Skeletal muscle satellite cell (primary cell): ENCODE results near the gene RASGRP3.

Experiments used
- H3K27me3 ChIP-seq: 2 replicates; pipeline ENCODE4 v1.7.0; 2013; ENCODE audit warnings: low read length; ENCODE audit not compliant: control insufficient read depth, insufficient read depth
- H3K36me3 ChIP-seq: 2 replicates; pipeline ENCODE4 v1.7.0; 2013; ENCODE audit warnings: mild to moderate bottlenecking, control low read depth, low read length; ENCODE audit not compliant: insufficient read depth
- H3K4me1 ChIP-seq: 2 replicates; pipeline ENCODE4 v1.7.0; 2013; ENCODE audit warnings: low read length; ENCODE audit not compliant: control insufficient read depth, insufficient read depth
- H3K4me2 ChIP-seq: 2 replicates; pipeline ENCODE4 v1.7.0; 2013; ENCODE audit warnings: mild to moderate bottlenecking, low read length
- H3K4me3 ChIP-seq: 2 replicates; pipeline ENCODE4 v1.7.0; 2013; ENCODE audit warnings: low read length
- H3K9ac ChIP-seq: 2 replicates; pipeline ENCODE4 v1.7.0; 2013; ENCODE audit warnings: mild to moderate bottlenecking, low read depth, low read length, moderate library complexity
- H3K9me3 ChIP-seq: replicated peaks from 2 replicates; pipeline ENCODE4 v1.7.0; 2013; ENCODE audit warnings: mild to moderate bottlenecking, control low read depth, low read length

RASGRP3 gene

GRCh38 chr2:33513480-33513879, 37.0 kb downstream of the RASGRP3 start:
- H3K9me3 ChIP-seq, result no peaks in the 10 kb centered on the region
- H3K4me3 ChIP-seq, result no peak overlapping the region
- H3K36me3 ChIP-seq, result no peaks in the 10 kb centered on the region
- H3K27me3 ChIP-seq, result peaks cover 2% of the 10 kb centered on the region
- no peaks in the 10 kb centered on the region for H3K4me1 ChIP-seq
- no peak overlapping the region for H3K9ac ChIP-seq
- no peak overlapping the region for H3K4me2 ChIP-seq

- no peak overlapping the region for H3K4me2 ChIP-seq
- no peaks in the 10 kb centered on the region for H3K4me1 ChIP-seq
- H3K27me3 ChIP-seq, result peaks cover 2% of the 10 kb centered on the region
- no peaks in the 10 kb centered on the region for H3K9me3 ChIP-seq
- no peak overlapping the region for H3K9ac ChIP-seq
- no peaks in the 10 kb centered on the region for H3K36me3 ChIP-seq
- H3K4me3 ChIP-seq, result no peak overlapping the region
Measured at GRCh38 chr2:33516456-33516995, 40.1 kb downstream of the RASGRP3 start.

- Histone ChIP-seq H3K9ac (no peak overlapping the region), H3K4me2 (no peak overlapping the region), H3K4me1 (no peaks in the 10 kb centered on the region), H3K9me3 (no peaks in the 10 kb centered on the region), H3K4me3 (no peak overlapping the region), H3K27me3 (peaks cover 2% of the 10 kb centered on the region), H3K36me3 (no peaks in the 10 kb centered on the region)
Measured at GRCh38 chr2:33518200-33518599, 41.8 kb downstream of the RASGRP3 start.

GRCh38 chr2:33518929-33519328, 42.5 kb downstream of the RASGRP3 start:
- H3K27me3 ChIP-seq, result peaks cover 2% of the 10 kb centered on the region
- H3K4me1 ChIP-seq, result no peaks in the 10 kb centered on the region
- no peaks in the 10 kb centered on the region for H3K9me3 ChIP-seq
- H3K4me3 ChIP-seq, result no peak overlapping the region
- no peak overlapping the region for H3K9ac ChIP-seq
- no peaks in the 10 kb centered on the region for H3K36me3 ChIP-seq
- no peak overlapping the region for H3K4me2 ChIP-seq

GRCh38 chr2:33521791-33522281, 45.4 kb downstream of the RASGRP3 start:
- Histone ChIP-seq H3K4me1 (no peaks in the 10 kb centered on the region), H3K9ac (no peak overlapping the region), H3K4me2 (no peak overlapping the region), H3K9me3 (no peaks in the 10 kb centered on the region), H3K27me3 (peaks cover 2% of the 10 kb centered on the region), H3K36me3 (no peaks in the 10 kb centered on the region), H3K4me3 (no peak overlapping the region)

GRCh38 chr2:33522576-33522975, 46.1 kb downstream of the RASGRP3 start:
- Histone ChIP-seq H3K9ac (no peak overlapping the region), H3K4me2 (no peak overlapping the region), H3K36me3 (no peaks in the 10 kb centered on the region), H3K4me1 (no peaks in the 10 kb centered on the region), H3K27me3 (no peaks in the 10 kb centered on the region), H3K4me3 (no peak overlapping the region), H3K9me3 (no peaks in the 10 kb centered on the region)

GRCh38 chr2:33525666-33526065, 49.2 kb downstream of the RASGRP3 start:
- H3K4me2 ChIP-seq, result no peak overlapping the region
- no peaks in the 10 kb centered on the region for H3K9me3 ChIP-seq
- H3K36me3 ChIP-seq, result no peaks in the 10 kb centered on the region
- no peak overlapping the region for H3K9ac ChIP-seq
- H3K4me3 ChIP-seq, result no peak overlapping the region
- no peaks in the 10 kb centered on the region for H3K27me3 ChIP-seq
- peaks cover 11% of the 10 kb centered on the region for H3K4me1 ChIP-seq

- no peak overlapping the region for H3K9ac ChIP-seq
- H3K4me3 ChIP-seq, result no peak overlapping the region
- no peaks in the 10 kb centered on the region for H3K9me3 ChIP-seq
- no peaks in the 10 kb centered on the region for H3K36me3 ChIP-seq
- H3K4me2 ChIP-seq, result no peak overlapping the region
- H3K27me3 ChIP-seq, result no peaks in the 10 kb centered on the region
- peaks cover 12% of the 10 kb centered on the region for H3K4me1 ChIP-seq
Measured at GRCh38 chr2:33526132-33526531, 49.7 kb downstream of the RASGRP3 start.

GRCh38 chr2:33526921-33527320, 50.5 kb downstream of the RASGRP3 start:
- Histone ChIP-seq H3K36me3 (no peaks in the 10 kb centered on the region), H3K9me3 (no peaks in the 10 kb centered on the region), H3K4me2 (no peak overlapping the region), H3K4me1 (peaks cover 19% of the 10 kb centered on the region), H3K4me3 (no peak overlapping the region), H3K9ac (no peak overlapping the region), H3K27me3 (no peaks in the 10 kb centered on the region)

GRCh38 chr2:33528441-33528950, 52.0 kb downstream of the RASGRP3 start:
- H3K9ac ChIP-seq, result no peak overlapping the region
- H3K27me3 ChIP-seq, result no peaks in the 10 kb centered on the region
- no peak overlapping the region for H3K4me3 ChIP-seq
- no peak overlapping the region for H3K4me2 ChIP-seq
- H3K4me1 ChIP-seq, result peaks cover 21% of the 10 kb centered on the region
- H3K36me3 ChIP-seq, result no peaks in the 10 kb centered on the region
- H3K9me3 ChIP-seq, result no peaks in the 10 kb centered on the region

- Histone ChIP-seq H3K27me3 (no peaks in the 10 kb centered on the region), H3K36me3 (no peaks in the 10 kb centered on the region), H3K4me1 (peaks cover 21% of the 10 kb centered on the region), H3K4me2 (peak overlapping the region; percentile 13), H3K9ac (no peak overlapping the region), H3K9me3 (no peaks in the 10 kb centered on the region), H3K4me3 (no peak overlapping the region)
Measured at GRCh38 chr2:33529771-33530481, 53.5 kb downstream of the RASGRP3 start.
